HG03135 (cell line): Measurements from ENCODE around the gene ANKS1B.
"Not testable (repeated sequence)": the region's sequence is repeated elsewhere in the genome, so short reads cannot be mapped to it uniquely, and the experiment has no call there.

ENCODE experiments used
- ATAC-seq: cut with Tn5 transposase; IDR thresholded peaks from one replicate; pipeline ENCODE4 v1.9.1; 2021; ENCODE audit warnings: mild to moderate bottlenecking, moderate library complexity; ENCODE audit not compliant: unreplicated experiment

The ANKS1B gene

DNA sequence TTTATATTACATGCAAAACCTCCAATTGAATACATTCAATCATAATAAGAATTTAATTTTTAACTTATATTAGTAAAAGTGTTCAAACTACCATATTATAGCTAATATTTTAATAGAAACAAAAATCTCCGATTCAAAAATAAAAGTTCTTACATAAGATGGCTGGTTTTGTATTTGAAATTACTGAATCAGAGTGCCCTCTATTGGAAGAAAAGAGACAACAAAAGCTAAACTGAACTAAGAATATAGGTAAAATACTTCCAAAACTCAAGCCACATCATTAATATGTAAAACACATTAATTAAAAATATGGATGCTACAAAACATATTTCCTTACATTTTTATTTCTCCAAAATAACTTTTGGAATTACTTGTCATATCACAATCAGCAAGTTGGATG lies 216.9 kb downstream of the ANKS1B start:
- ATAC-seq = no peak

DNA sequence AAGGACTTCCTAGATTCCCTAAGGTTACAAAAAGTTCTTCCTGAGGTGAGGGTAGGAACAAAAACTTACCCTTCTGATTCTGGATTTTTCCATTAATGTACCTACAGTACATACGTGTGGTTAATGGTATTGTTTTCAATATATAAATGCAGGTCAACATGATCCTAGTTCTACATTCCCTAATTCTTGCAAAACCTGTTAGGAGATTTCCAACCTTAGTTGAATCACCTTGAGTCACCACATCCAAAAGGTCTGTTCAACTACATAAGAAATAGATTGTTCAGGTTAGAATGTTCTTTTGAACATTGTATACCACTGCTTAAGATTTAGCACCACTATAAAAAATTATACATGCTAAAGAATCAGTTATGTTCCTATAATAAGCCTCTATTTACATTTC lies 218.3 kb downstream of the ANKS1B start:
- ATAC-seq = no peak

DNA sequence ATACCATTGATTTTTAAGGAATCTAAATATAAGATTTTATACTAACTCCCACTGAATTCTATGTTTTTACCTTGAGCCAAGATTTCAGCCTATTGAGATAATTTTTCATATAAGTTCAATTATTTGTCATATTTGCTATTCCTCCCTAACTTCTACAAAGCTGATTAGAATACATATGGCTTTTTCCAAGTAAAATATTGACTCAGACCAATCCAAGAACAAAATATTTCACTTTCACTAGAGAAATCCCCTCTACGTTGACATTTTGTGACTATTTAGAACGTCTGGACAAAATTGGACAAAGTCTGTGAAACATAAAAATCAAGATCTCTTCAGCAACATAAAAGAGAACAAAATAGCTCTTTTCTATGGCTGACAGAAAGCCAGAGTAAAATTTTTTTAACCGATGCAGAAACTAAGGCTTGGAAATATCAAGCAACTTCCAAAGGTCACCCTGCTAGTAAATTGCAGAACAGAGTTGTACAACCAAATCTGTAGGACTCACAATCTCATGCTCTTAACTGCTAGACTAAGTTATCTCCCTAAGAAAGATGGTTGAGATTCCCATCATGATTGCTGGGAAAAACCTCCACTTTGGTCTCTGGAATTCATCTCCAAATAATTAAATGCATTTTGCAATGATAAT lies 219.1 kb downstream of the ANKS1B start:
- no peak for ATAC-seq

DNA sequence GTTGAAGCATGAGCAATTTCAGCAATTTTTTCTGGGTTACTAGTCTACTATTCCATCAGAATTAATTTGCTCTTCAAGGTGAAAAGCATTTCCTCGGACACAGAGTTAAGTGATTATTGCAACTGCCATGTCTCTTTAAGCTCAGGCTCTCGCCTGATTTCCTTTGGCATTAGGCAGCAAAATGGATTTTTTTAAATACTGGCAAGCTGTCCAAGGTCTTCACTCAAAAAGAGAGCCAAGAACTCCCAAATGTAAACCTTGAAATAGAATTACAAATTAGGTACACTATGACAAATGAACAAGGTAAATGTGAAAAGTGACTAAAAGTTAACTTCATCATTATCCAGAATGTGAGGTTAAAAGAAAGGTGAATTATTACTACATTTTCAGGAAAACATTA lies 225.3 kb downstream of the ANKS1B start:
- no peak for ATAC-seq

DNA sequence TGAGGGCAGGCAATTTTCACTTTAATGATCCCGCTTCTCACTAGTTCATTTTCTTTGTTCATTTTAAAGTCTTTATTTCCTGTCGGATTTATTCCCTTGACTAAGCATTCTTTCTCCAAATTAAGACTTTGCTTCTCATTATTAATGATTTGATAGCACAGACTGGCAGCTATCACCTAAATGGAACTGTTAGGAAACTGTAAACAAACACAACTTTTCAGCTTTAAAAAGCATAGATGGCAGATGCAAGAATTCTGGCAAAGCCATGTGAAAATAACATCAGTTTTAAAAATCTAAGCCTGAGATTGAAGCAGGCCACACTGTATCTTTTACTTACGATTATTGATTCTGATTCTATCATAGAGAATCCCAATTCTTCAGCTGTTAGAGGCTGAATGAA lies 225.7 kb downstream of the ANKS1B start:
- ATAC-seq = no peak

DNA sequence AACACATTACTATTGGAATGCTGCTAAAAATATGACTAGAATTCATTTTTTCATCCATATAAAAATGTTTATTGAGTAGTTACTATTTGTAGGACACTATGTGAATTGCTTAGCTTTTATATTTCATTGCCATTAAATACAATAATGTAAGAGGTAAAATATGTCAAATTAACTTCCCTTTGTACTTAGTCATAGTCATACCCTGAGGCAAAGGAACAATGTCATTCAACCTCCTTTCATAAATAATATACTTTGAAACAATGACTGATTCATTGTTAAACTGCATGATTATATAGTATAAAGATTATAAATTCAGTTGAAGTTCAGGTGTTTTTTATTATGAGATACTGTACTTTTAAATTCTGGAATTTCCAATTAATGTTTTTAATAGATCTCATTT lies 232.0 kb downstream of the ANKS1B start:
- ATAC-seq = no peak

DNA sequence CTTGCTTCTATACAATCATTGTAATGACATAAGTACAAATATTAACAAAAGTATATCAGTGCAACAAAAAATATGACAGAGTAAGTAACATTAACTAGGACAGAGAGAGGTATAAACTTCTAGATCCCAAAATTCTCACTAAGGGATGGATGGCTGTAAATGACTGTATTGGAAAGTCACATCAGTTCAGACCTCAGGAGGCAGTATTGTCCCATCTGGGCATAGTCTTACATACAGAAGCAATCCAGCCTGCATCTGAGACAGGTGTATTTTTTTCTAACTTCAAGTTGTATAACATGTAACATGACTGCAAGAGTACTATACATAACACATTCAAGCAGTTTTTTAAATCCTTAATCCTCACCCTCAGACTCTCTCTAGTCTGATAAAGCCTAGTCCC lies 238.2 kb downstream of the ANKS1B start:
- ATAC-seq = no peak

- ATAC-seq = no peak
Measured at GRCh38 chr12:99745895-99746294, 238.8 kb downstream of the ANKS1B start.

DNA sequence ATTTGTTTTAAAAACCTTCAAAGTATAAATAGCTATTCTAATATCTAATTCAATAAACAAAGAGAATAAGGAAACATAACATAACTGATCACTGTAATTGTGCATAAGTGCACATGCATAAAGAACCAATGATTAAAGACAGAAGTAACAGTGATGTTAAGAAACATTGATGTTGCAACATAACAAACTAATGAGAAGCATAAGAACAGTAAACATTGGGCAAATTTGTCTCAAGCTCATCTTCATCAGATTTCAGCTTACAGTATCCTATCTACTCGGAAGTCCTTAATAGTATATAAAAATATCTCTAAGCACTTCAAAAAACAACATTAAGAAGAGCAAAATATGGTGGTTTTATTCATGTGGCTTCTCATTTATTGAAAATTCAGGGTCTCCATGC lies 239.6 kb downstream of the ANKS1B start:
- ATAC-seq = no peak

- ATAC-seq = no peak
Measured at GRCh38 chr12:99736760-99737269, 247.9 kb downstream of the ANKS1B start.

GRCh38 chr12:99732131-99732530 lies 252.6 kb downstream of the ANKS1B start:
- ATAC-seq = no peak

DNA sequence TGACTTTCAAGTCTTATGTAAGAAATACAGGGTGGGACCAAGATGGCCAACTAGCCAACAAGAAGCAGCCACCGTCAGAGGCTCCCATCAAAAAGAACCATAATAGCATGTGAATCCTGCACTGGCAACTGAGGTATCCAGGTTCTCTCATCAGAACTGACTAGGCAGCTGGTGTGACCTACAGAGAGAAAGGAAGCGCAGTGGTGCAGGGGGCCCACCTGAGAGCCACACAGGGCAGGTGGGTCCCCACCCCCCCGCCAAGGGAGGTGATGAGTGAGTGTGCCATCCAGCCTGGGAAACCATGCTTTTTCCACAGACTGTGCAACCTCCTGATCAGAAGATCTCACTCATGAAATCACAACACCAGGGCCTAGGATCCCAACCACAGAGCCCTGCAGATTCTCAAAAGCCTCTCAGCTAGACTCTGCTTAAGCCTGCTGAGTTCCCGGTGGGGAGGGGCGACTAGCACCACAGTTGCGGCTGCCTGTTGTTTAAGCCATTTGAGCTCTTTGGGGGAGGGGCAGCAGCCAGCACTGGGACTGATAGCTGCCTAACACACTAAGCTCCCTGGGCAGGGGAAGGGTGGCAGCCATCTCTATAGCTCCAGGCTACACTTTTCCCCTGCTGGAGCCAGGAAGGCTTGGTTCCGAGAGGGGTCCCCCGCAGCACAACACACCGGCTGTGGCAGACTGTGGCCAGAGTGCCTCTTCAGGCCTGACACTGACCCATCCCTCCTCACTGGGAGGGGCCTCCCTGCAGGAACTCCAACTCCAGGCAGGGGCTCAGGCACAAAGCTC lies 261.8 kb downstream of the ANKS1B start:
- ATAC-seq = no peak

- ATAC-seq = no peak
Measured at GRCh38 chr12:99721715-99722275, 262.9 kb downstream of the ANKS1B start.

- ATAC-seq = not testable (repeated sequence)
Measured at GRCh38 chr12:99720083-99720465, 264.7 kb downstream of the ANKS1B start.

GRCh38 chr12:99719411-99720082 lies 265.2 kb downstream of the ANKS1B start:
- not testable (repeated sequence) for ATAC-seq

- not testable (repeated sequence) for ATAC-seq
Measured at GRCh38 chr12:99715841-99716510, 268.8 kb downstream of the ANKS1B start.

- ATAC-seq = not testable (repeated sequence)
Measured at GRCh38 chr12:99714921-99715320, 269.8 kb downstream of the ANKS1B start.

DNA sequence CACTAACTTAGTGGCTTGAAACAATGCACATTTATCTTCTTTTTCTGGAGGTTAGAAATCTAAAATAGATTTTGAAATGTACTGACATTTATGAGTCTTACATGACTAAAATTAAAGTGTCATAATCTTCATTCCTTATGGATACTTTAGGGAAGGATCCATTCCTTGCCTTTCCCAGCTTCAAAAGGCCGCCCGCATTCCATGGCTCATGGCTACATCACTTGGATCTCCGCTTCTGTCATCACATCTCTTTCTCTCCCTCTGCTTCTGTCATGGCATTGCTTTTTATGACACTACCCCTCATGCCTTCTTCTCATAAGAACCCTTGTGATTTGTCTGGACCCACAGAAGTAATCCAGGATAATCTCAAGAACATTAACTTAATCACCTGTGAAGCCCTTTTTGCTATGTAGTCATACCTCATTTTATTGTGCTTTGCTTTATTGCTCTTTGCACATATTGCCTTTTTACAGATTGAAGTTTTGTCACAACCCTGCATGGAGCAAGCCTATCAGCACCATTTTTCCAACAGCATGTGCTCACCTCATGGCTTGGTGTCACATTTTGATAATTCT lies 270.7 kb downstream of the ANKS1B start:
- no peak for ATAC-seq

- no peak for ATAC-seq
Measured at GRCh38 chr12:99712281-99712680, 272.5 kb downstream of the ANKS1B start.

DNA sequence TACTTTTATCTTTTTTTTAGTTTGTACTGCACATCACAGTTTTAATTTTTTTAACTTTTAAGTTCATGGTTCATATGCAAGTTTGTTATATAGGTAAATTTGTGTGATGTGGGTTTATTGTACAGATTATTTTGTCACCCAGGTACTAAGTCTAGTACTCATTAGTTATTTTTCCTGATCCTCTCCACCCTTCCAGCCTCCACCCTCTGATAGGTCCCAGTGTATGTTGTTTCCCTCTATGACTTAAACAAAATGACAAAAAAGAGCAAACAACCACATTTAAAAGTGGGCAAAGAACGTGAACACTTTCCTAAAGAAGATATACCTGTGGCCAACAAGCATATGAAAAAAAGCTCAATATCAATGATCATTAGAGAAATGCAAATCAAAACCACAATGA lies 273.5 kb downstream of the ANKS1B start:
- ATAC-seq = no peak

DNA sequence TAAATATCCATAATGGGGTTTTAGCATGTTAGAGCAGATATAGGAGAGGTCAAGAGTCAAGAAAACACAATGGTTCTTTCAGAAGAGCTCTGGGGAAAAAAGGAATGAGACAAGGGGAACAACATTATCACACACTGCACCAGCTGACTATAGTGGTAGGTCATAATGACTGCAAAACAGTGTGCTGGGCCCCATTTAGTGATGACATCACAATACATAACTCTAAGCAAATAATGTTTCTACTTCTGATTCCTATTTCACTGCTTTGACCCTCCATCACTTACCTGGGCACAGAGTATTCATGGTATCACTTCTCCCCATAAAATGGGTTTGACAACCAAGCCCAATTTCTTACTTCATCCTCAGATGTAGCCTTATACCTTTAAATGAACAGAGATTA lies 275.1 kb downstream of the ANKS1B start:
- ATAC-seq = no peak
